Nephron progenitor cell (in vitro differentiated cells): ENCODE results near the gene RPH3AL.

Experiments used
- DNase-seq: peaks from one replicate; pipeline ENCODE4 v3.0.0; 2021
- H3K27ac Mint-ChIP-seq: 2 replicates; pipeline ENCODE4 v1.8.0; 2021; ENCODE audit warnings: mild to moderate bottlenecking, moderate library complexity, mixed read lengths
- H3K27me3 Mint-ChIP-seq: 2 replicates; pipeline ENCODE4 v1.8.0; 2021; ENCODE audit warnings: mild to moderate bottlenecking, low read depth, mixed read lengths; ENCODE audit not compliant: poor library complexity
- H3K36me3 Mint-ChIP-seq: 2 replicates; pipeline ENCODE4 v1.8.0; 2021; ENCODE audit warnings: low read depth, mixed read lengths
- H3K4me1 Mint-ChIP-seq: 2 replicates; pipeline ENCODE4 v1.8.0; 2021; ENCODE audit warnings: mixed read lengths
- H3K4me3 Mint-ChIP-seq: 2 replicates; pipeline ENCODE4 v1.8.0; 2021; ENCODE audit warnings: mild to moderate bottlenecking, moderate library complexity, mixed read lengths
- H3K9me3 Mint-ChIP-seq: 2 replicates; pipeline ENCODE4 v1.8.0; 2021; ENCODE audit warnings: mild to moderate bottlenecking, moderate library complexity, mixed read lengths
- TF ChIP-seq, protein P1 (sequence below): fragments of 200-600 bp; sonication (generic); IDR thresholded peaks from 2 replicates; pipeline ENCODE4 v1.5.0; 2021; ENCODE audit warnings: antibody characterized with exemption

Gene RPH3AL

DNA sequence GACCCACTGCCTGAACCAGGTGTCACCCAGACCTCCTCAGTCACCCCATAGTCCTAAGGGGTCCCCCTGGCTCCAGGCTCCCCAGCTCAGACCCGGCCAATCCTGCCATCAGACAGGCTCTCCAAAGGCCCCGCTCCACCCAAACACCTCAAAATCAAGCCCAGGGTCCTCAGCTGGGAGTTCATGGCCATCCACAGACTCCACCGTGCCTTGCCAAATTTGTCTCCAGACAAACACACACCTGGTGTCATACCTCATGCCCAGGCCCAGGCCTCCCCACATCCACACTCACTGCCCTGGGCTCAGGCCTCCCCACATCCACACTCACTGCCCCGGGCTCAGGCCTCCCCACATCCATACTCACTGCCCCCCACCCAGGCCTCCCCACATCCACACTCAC lies 12.5 kb downstream of the RPH3AL start:
- Mint-ChIP-seq H3K36me3 (peaks cover 8% of the 10 kb centered on the region), H3K4me3 (no peak overlapping the region), H3K27me3 (peaks cover 20% of the 10 kb centered on the region), H3K9me3 (peaks cover 5% of the 10 kb centered on the region), H3K4me1 (peaks cover 51% of the 10 kb centered on the region), H3K27ac (no peak overlapping the region)
- DNase-seq = no peak
- TF ChIP-seq, protein P1, sequence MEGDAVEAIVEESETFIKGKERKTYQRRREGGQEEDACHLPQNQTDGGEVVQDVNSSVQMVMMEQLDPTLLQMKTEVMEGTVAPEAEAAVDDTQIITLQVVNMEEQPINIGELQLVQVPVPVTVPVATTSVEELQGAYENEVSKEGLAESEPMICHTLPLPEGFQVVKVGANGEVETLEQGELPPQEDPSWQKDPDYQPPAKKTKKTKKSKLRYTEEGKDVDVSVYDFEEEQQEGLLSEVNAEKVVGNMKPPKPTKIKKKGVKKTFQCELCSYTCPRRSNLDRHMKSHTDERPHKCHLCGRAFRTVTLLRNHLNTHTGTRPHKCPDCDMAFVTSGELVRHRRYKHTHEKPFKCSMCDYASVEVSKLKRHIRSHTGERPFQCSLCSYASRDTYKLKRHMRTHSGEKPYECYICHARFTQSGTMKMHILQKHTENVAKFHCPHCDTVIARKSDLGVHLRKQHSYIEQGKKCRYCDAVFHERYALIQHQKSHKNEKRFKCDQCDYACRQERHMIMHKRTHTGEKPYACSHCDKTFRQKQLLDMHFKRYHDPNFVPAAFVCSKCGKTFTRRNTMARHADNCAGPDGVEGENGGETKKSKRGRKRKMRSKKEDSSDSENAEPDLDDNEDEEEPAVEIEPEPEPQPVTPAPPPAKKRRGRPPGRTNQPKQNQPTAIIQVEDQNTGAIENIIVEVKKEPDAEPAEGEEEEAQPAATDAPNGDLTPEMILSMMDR = no peak

DNA sequence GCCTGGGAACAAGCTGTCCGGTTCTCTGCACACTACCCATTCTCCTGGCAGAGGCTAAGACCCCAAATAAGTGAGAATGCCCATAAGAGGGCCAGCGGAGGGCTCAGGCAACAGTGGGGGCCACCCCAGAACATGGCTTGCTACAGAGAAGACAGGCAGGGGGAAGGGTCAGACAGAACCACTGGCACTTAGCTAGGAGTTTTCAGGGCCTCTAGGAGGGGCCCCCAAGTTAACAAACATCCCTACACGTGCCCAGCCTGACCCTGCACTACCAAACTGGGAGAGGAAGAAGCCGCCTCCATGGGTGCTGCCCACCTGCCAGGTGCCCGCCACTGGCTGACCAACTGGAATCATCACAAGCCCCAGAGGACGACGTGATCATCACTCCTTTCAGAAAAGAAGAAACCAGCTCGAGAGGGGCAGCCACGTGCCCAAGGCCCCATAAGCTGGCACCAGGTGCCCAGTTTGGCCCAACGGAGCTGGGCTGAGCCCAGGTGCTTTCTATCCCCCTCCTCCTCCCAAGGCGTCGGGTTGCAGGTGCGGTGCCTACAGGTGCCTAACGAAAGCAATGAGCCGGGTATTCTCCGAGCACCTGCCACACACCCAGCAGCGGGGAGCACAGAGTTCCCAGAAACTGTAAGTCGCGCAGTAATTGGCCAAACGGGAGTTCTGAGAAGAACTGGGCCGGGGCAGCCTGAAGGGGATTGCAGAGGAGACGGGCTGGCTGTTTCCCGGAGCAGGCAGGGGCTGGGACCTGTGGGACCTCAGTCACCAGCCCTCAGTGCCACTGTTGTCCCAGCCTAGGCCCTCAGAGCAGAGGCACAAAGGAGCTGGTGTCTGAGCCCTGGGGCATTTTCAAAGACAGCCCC lies 13.2 kb downstream of the RPH3AL start:
- DNase-seq = no peak
- H3K4me1 Mint-ChIP-seq = peaks cover 56% of the 10 kb centered on the region
- TF ChIP-seq, protein P1 = no peak
- peaks cover 3% of the 10 kb centered on the region for H3K9me3 Mint-ChIP-seq
- H3K36me3 Mint-ChIP-seq = peaks cover 6% of the 10 kb centered on the region
- peaks cover 24% of the 10 kb centered on the region for H3K27me3 Mint-ChIP-seq
- peak overlapping the region; percentile 78 for H3K27ac Mint-ChIP-seq
- peak overlapping the region; percentile 19 for H3K4me3 Mint-ChIP-seq

DNA sequence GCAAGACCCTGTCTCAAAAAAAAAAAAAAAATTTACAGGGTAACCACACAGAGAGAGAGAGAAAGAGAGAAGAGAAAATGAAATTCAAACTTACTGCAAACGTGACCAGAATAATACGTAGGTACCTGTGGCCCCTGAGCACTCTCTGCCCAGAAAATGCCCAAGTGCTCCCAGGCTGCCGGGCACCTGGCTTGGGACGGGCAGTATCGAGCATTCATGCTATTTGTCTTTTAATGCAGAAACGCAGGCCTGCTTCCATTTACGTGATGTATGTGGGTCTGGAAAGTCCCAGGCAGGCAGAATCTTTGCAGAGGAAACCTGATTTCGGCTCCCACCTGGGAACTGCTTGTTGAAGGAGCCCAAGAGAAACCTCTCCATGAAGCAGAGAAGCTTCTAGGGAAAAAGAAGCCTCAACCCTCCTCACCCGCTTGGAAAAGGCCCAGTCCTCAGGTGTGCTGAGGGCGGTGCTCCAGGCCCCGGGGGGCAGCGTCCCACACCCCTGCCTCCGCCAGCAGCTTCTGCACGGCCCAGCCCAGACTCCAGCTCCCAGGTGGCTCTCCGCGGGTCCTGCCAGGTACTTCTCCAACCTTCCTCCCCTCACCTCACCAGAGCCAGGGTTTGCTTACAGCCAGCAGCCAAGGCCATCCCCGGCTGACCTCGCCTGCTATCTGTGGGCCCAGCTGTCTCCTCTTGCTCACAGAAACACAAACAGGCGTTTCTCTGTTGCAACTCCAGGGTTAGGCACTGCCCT lies 14.0 kb downstream of the RPH3AL start:
- Mint-ChIP-seq H3K4me3 (peak overlapping the region; percentile 44), H3K27me3 (peaks cover 28% of the 10 kb centered on the region)

DNA sequence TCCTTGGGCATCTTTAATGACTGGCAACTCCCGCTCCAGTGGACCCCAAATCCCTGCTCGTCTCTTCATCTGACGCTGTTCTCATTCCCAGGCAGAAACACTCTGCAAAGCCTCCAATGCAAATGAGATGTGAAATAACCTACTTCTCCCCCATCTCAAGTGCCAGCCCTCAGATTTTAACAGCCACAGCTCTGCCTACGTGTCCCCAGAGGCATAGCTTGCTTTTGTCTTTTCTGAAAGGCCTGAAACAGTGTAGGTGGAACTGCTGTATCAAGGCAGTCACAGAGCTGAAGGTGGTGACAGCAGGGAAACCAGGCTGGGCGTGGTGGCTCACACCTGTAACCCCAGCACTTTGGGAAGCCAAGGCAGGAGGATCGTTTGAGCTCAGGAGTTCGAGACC lies 14.7 kb downstream of the RPH3AL start:
- no peak for DNase-seq
- Mint-ChIP-seq H3K27ac (no peak overlapping the region), H3K4me3 (no peak overlapping the region), H3K36me3 (no peaks in the 10 kb centered on the region), H3K27me3 (peaks cover 28% of the 10 kb centered on the region), H3K4me1 (peaks cover 71% of the 10 kb centered on the region), H3K9me3 (no peaks in the 10 kb centered on the region)
- TF ChIP-seq, protein P1 = no peak

More for the DNA sequence above, 14.0 kb downstream of the RPH3AL start:
- DNase-seq = no peak
- peak overlapping the region; percentile 78 for H3K27ac Mint-ChIP-seq
- H3K36me3 Mint-ChIP-seq = no peaks in the 10 kb centered on the region
- TF ChIP-seq, protein P1 = no peak
- H3K9me3 Mint-ChIP-seq = no peaks in the 10 kb centered on the region
- H3K4me1 Mint-ChIP-seq = peaks cover 63% of the 10 kb centered on the region

DNA sequence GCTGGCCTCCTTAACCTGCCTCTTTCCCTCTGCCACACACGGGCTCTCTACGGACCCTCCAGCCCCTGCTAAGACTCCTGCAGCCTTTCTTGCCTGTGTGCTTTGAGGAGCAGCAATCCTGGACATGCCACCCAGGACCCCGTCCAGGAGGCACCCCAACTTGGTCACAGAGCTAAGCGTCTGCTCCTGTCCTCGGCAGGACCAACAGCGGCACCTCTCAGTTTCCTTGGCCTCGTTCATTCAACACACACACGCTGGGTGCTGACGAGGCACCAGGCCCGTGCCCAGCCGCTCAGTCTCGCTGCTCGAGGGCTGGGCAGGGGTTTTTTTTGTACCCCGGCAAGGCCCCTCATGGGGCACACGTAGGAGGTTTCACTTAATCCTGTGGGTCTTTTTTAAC lies 15.2 kb downstream of the RPH3AL start:
- H3K27ac Mint-ChIP-seq = no peak overlapping the region

More for the DNA sequence above, 15.2 kb downstream of the RPH3AL start:
- no peak overlapping the region for H3K4me3 Mint-ChIP-seq
- H3K27me3 Mint-ChIP-seq = peaks cover 26% of the 10 kb centered on the region
- no peak for DNase-seq
- peaks cover 75% of the 10 kb centered on the region for H3K4me1 Mint-ChIP-seq
- no peaks in the 10 kb centered on the region for H3K9me3 Mint-ChIP-seq
- TF ChIP-seq, protein P1 = no peak
- no peaks in the 10 kb centered on the region for H3K36me3 Mint-ChIP-seq
